ENCODE results near the gene TMEM117. TPM values are rescaled to one million over a fixed set of nuclear protein-coding genes. Genes with fewer than 3 reads are reported as not detected.
"Not testable (repeated sequence)": the region's sequence is repeated elsewhere in the genome, so short reads cannot be mapped to it uniquely, and the experiment has no call there.

TMEM117 gene
- total RNA-seq, 2 experiments from 2014 or later = 1.4 to 2.1 TPM

GRCh38 chr12:44370982-44371381 is 535.1 kb downstream of the TMEM117 start:
- Mint-ChIP-seq H3K4me1 (ENCODE audit: low read depth) (no peaks in the 10 kb centered on the region), H3K36me3 (ENCODE audit: low read depth) (no peaks in the 10 kb centered on the region), H3K4me3 (no peak overlapping the region), H3K27ac (no peak overlapping the region), H3K9me3 (no peaks in the 10 kb centered on the region), H3K27me3 (ENCODE audit: low read depth) (no peaks in the 10 kb centered on the region)
- CTCF ChIA-PET = no interaction called here
- intact Hi-C loops (cut with micrococcal nuclease) = no loop called here
- no peak for DNase-seq

- CTCF ChIA-PET = no interaction called here
- intact Hi-C loops (cut with micrococcal nuclease) = no loop called here
- no peaks in the 10 kb centered on the region for H3K4me1 Mint-ChIP-seq (ENCODE audit: low read depth)
Measured at GRCh38 chr12:44372259-44372658, 536.4 kb downstream of the TMEM117 start.

GRCh38 chr12:44375694-44376093 is 539.8 kb downstream of the TMEM117 start:
- Mint-ChIP-seq H3K4me3 (no peak overlapping the region), H3K27me3 (ENCODE audit: low read depth) (no peaks in the 10 kb centered on the region), H3K27ac (no peak overlapping the region), H3K36me3 (ENCODE audit: low read depth) (no peaks in the 10 kb centered on the region), H3K9me3 (no peaks in the 10 kb centered on the region), H3K4me1 (ENCODE audit: low read depth) (no peaks in the 10 kb centered on the region)
- intact Hi-C loops (cut with micrococcal nuclease) = no loop called here
- no peak for DNase-seq
- CTCF ChIA-PET = no interaction called here

More at GRCh38 chr12:44372259-44372658, 536.4 kb downstream of the TMEM117 start:
- H3K27me3 Mint-ChIP-seq (ENCODE audit: low read depth) = no peaks in the 10 kb centered on the region
- no peak for DNase-seq
- H3K4me3 Mint-ChIP-seq = no peak overlapping the region
- H3K9me3 Mint-ChIP-seq = no peaks in the 10 kb centered on the region
- no peaks in the 10 kb centered on the region for H3K36me3 Mint-ChIP-seq (ENCODE audit: low read depth)
- no peak overlapping the region for H3K27ac Mint-ChIP-seq

GRCh38 chr12:44377443-44378187 is 541.7 kb downstream of the TMEM117 start:
- Mint-ChIP-seq H3K9me3 (no peaks in the 10 kb centered on the region), H3K36me3 (ENCODE audit: low read depth) (no peaks in the 10 kb centered on the region), H3K4me3 (no peak overlapping the region), H3K27me3 (ENCODE audit: low read depth) (no peaks in the 10 kb centered on the region), H3K4me1 (ENCODE audit: low read depth) (no peaks in the 10 kb centered on the region), H3K27ac (no peak overlapping the region)
- DNase-seq = no peak
- intact Hi-C loops (cut with micrococcal nuclease) = no loop called here
- CTCF ChIA-PET = no interaction called here

GRCh38 chr12:44379113-44379512 is 543.2 kb downstream of the TMEM117 start:
- H3K36me3 Mint-ChIP-seq (ENCODE audit: low read depth); H3K27me3 Mint-ChIP-seq (ENCODE audit: low read depth); DNase-seq; intact Hi-C loops (cut with micrococcal nuclease); H3K9me3 Mint-ChIP-seq; H3K27ac Mint-ChIP-seq; H3K4me1 Mint-ChIP-seq (ENCODE audit: low read depth); H3K4me3 Mint-ChIP-seq: not testable (repeated sequence)
- CTCF ChIA-PET = interaction anchor here (0.7 kb wide), 1 partner anchor 261 kb away, joined by 4 read pairs; no protein-coding TSS in a partner anchor

GRCh38 chr12:44379831-44380230 is 544.0 kb downstream of the TMEM117 start:
- CTCF ChIA-PET = no interaction called here
- Mint-ChIP-seq H3K4me3 (no peak overlapping the region), H3K27ac (no peak overlapping the region), H3K36me3 (ENCODE audit: low read depth) (no peaks in the 10 kb centered on the region), H3K27me3 (ENCODE audit: low read depth) (no peaks in the 10 kb centered on the region), H3K9me3 (no peaks in the 10 kb centered on the region), H3K4me1 (ENCODE audit: low read depth) (no peaks in the 10 kb centered on the region)
- intact Hi-C loops (cut with micrococcal nuclease) = no loop called here
- no peak for DNase-seq

GRCh38 chr12:44380861-44381260 is 545.0 kb downstream of the TMEM117 start:
- Mint-ChIP-seq H3K4me1 (ENCODE audit: low read depth) (no peaks in the 10 kb centered on the region), H3K9me3 (no peaks in the 10 kb centered on the region), H3K27me3 (ENCODE audit: low read depth) (no peaks in the 10 kb centered on the region), H3K36me3 (ENCODE audit: low read depth) (no peaks in the 10 kb centered on the region), H3K27ac (no peak overlapping the region), H3K4me3 (no peak overlapping the region)
- DNase-seq = no peak
- intact Hi-C loops (cut with micrococcal nuclease) = no loop called here
- CTCF ChIA-PET = interaction anchor here (0.6 kb wide), 1 partner anchor 9 kb away, joined by 3 read pairs; no protein-coding TSS in a partner anchor

- CTCF ChIA-PET = interaction anchor here (0.6 kb wide), 2 partner anchors 9 to 1326 kb away, joined by 3 read pairs; no protein-coding TSS in a partner anchor
- no peaks in the 10 kb centered on the region for H3K9me3 Mint-ChIP-seq
- H3K4me1 Mint-ChIP-seq (ENCODE audit: low read depth) = no peaks in the 10 kb centered on the region
- H3K36me3 Mint-ChIP-seq (ENCODE audit: low read depth) = no peaks in the 10 kb centered on the region
- H3K27me3 Mint-ChIP-seq (ENCODE audit: low read depth) = no peaks in the 10 kb centered on the region
- H3K27ac Mint-ChIP-seq = no peak overlapping the region
- intact Hi-C loops (cut with micrococcal nuclease) = no loop called here
- no peak for DNase-seq
- no peak overlapping the region for H3K4me3 Mint-ChIP-seq
Measured at GRCh38 chr12:44381341-44381740, 545.5 kb downstream of the TMEM117 start.

GRCh38 chr12:44384136-44384535 is 548.3 kb downstream of the TMEM117 start:
- Mint-ChIP-seq H3K4me3 (no peak overlapping the region), H3K27ac (no peak overlapping the region), H3K27me3 (ENCODE audit: low read depth) (no peaks in the 10 kb centered on the region), H3K36me3 (ENCODE audit: low read depth) (peaks cover 3% of the 10 kb centered on the region), H3K4me1 (ENCODE audit: low read depth) (no peaks in the 10 kb centered on the region), H3K9me3 (no peaks in the 10 kb centered on the region)
- DNase-seq = no peak
- intact Hi-C loops (cut with micrococcal nuclease) = no loop called here
- CTCF ChIA-PET = no interaction called here

GRCh38 chr12:44385964-44386363 is 550.1 kb downstream of the TMEM117 start:
- H3K36me3 Mint-ChIP-seq (ENCODE audit: low read depth) = peaks cover 3% of the 10 kb centered on the region
- H3K4me1 Mint-ChIP-seq (ENCODE audit: low read depth) = no peaks in the 10 kb centered on the region
- intact Hi-C loops (cut with micrococcal nuclease) = no loop called here
- no peak overlapping the region for H3K27ac Mint-ChIP-seq
- no peak overlapping the region for H3K4me3 Mint-ChIP-seq
- no peak for DNase-seq
- no peaks in the 10 kb centered on the region for H3K27me3 Mint-ChIP-seq (ENCODE audit: low read depth)
- H3K9me3 Mint-ChIP-seq = no peaks in the 10 kb centered on the region
- CTCF ChIA-PET = no interaction called here

GRCh38 chr12:44387581-44387980 is 551.7 kb downstream of the TMEM117 start:
- intact Hi-C loops (cut with micrococcal nuclease) = no loop called here
- DNase-seq = no peak
- CTCF ChIA-PET = no interaction called here
- Mint-ChIP-seq H3K4me1 (ENCODE audit: low read depth) (no peaks in the 10 kb centered on the region), H3K4me3 (no peak overlapping the region), H3K9me3 (no peaks in the 10 kb centered on the region), H3K36me3 (ENCODE audit: low read depth) (peaks cover 3% of the 10 kb centered on the region), H3K27ac (no peak overlapping the region), H3K27me3 (ENCODE audit: low read depth) (no peaks in the 10 kb centered on the region)

- CTCF ChIA-PET = no interaction called here
- Mint-ChIP-seq H3K27me3 (ENCODE audit: low read depth) (no peaks in the 10 kb centered on the region), H3K36me3 (ENCODE audit: low read depth) (peaks cover 3% of the 10 kb centered on the region), H3K27ac (no peak overlapping the region), H3K4me1 (ENCODE audit: low read depth) (no peaks in the 10 kb centered on the region), H3K9me3 (no peaks in the 10 kb centered on the region), H3K4me3 (no peak overlapping the region)
- intact Hi-C loops (cut with micrococcal nuclease) = no loop called here
- DNase-seq = no peak
Measured at GRCh38 chr12:44389038-44389437, 553.2 kb downstream of the TMEM117 start.

- no peak for DNase-seq
- intact Hi-C loops (cut with micrococcal nuclease) = no loop called here
Measured at GRCh38 chr12:44389896-44390295, 554.0 kb downstream of the TMEM117 start.

More at GRCh38 chr12:44389896-44390295, 554.0 kb downstream of the TMEM117 start:
- no peak overlapping the region for H3K4me3 Mint-ChIP-seq
- H3K4me1 Mint-ChIP-seq (ENCODE audit: low read depth) = no peaks in the 10 kb centered on the region
- CTCF ChIA-PET = interaction anchor here (0.7 kb wide), 1 partner anchor 9 kb away, joined by 3 read pairs; no protein-coding TSS in a partner anchor
- no peak overlapping the region for H3K27ac Mint-ChIP-seq
- peaks cover 3% of the 10 kb centered on the region for H3K36me3 Mint-ChIP-seq (ENCODE audit: low read depth)
- H3K27me3 Mint-ChIP-seq (ENCODE audit: low read depth) = no peaks in the 10 kb centered on the region
- no peaks in the 10 kb centered on the region for H3K9me3 Mint-ChIP-seq

All from activated naive CD4-positive, alpha-beta T cell treated with anti-CD3 and anti-CD28 coated beads for 36 hours (primary cell).